ENCODE results near the gene ECEL1. TPM values are rescaled to one million over a fixed set of nuclear protein-coding genes. Genes with fewer than 3 reads are reported as not detected.

The ECEL1 gene
- total RNA-seq, 4 donors from 2014 or later, result 0.10 to 0.39 TPM; not detected in 2

GRCh38 chr2:232503809-232504323, 16.2 kb upstream of the ECEL1 start:
- TF ChIP-seq POLR2A (IDR thresholded peaks at IDR 0.05), result no peak
- TF ChIP-seq, protein P1, sequence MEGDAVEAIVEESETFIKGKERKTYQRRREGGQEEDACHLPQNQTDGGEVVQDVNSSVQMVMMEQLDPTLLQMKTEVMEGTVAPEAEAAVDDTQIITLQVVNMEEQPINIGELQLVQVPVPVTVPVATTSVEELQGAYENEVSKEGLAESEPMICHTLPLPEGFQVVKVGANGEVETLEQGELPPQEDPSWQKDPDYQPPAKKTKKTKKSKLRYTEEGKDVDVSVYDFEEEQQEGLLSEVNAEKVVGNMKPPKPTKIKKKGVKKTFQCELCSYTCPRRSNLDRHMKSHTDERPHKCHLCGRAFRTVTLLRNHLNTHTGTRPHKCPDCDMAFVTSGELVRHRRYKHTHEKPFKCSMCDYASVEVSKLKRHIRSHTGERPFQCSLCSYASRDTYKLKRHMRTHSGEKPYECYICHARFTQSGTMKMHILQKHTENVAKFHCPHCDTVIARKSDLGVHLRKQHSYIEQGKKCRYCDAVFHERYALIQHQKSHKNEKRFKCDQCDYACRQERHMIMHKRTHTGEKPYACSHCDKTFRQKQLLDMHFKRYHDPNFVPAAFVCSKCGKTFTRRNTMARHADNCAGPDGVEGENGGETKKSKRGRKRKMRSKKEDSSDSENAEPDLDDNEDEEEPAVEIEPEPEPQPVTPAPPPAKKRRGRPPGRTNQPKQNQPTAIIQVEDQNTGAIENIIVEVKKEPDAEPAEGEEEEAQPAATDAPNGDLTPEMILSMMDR (IDR thresholded peaks at IDR 0.05), result no peak
- no peak overlapping the region for H3K4me3 ChIP-seq (ENCODE audit: low read depth, poor library complexity, severe bottlenecking)
- DNase-seq (ENCODE audit: low spot score in 2 of 2), result no peak
- intact Hi-C loops (cut with DNase I; ENCODE audit: low total_unique reads), result no loop called here
- 18 to 33% methylated on average over 16 of the region's 16 CpGs for WGBS, 2 donors

DNA sequence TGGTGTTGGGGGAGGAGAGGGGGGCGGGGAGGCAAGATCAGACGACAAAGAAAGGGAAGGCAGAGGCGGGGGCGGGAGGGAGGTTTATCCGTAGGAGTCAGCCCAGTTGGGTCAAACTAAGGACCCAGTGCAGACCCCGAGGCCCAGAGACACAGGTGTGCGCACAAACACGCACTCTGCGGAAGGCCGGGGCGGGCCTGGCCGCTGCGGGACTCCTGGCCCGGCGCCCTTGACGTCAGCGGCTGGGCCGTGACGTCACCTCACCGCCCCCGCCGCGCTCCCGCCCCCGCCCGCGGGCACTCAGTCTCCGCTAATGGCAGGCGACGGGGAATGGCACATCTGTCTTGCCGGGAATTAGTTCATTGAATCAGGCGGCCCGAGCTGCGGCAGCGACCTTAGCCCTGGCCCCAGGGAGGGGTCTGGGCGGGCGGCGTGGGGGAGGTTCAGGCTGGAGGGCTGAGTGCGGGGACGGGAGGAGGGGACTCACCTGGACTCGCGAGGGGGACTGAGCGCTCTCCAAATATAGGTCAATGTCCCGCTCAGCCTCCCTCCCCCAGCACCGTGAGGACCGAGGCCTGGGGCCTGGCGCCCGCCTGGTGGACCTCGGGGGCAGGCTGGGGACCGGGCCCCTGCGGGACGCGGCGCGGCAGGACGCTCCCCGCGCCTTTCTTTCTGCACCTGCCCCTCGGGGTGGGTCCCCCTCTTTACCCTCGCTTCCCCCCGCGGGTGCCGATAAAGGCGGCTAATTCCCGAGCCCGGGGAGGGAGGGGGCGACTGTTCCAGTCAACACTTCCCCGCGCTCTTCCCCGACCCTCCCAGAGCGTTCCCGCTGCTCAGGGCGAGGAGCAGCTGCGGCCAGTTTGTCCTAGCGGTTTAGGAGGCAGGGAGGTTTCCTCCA, 15.5 kb upstream of the ECEL1 start:
- DNase-seq (ENCODE audit: low spot score in 2 of 2), result no peak
- no peak for TF ChIP-seq POLR2A (IDR thresholded peaks at IDR 0.05)
- TF ChIP-seq, protein P1 (IDR thresholded peaks at IDR 0.05), result no peak
- intact Hi-C loops (cut with DNase I; ENCODE audit: low total_unique reads), result no loop called here
- WGBS, 2 donors, result 0 to 5% methylated on average over 21 to 27 of the region's 75 CpGs
- no peak overlapping the region for H3K4me3 ChIP-seq (ENCODE audit: low read depth, poor library complexity, severe bottlenecking)

- H3K4me3 ChIP-seq (ENCODE audit: low read depth, poor library complexity, severe bottlenecking), result no peak overlapping the region
- TF ChIP-seq, protein P1 (IDR thresholded peaks at IDR 0.05), result no peak
- no peak for TF ChIP-seq POLR2A (IDR thresholded peaks at IDR 0.05)
- WGBS, 2 donors, result 17 to 23% methylated on average over 13 to 17 of the region's 21 CpGs
- intact Hi-C loops (cut with DNase I; ENCODE audit: low total_unique reads), result no loop called here
- no peak for DNase-seq (ENCODE audit: low spot score in 2 of 2)
Observed at GRCh38 chr2:232502511-232502910, 14.9 kb upstream of the ECEL1 start.

DNA sequence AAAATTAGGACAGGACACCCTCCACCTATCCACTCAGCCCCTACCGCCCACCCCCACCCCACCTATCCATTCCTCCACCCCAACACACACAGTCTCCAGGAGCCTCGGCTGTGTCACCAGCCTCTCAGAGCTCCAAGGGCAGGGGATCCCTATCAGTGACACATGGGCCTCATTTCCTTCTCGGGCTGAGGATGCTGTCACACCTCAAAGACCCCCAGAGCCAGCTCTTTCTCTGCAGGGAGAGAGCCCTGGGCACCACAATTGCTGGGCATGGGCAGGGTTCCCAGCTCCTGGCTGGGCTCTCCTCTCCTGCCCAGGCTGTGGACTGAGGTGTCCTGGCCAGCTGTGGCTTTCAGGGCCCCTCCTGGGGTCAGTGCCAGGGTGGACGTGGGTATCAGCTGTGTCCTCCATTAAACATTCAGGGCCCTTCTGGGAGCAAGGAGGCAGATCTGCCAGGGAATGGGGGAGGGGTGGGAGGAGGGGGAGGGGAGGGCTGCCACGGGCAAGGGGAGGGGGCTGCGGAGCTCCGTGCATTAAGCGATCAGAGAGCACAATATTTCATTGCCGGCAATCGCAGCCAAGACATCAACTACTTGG, 14.3 kb upstream of the ECEL1 start:
- WGBS, 2 donors, result 57 to 60% methylated on average over 10 of the region's 10 CpGs
- intact Hi-C loops (cut with DNase I; ENCODE audit: low total_unique reads), result no loop called here
- DNase-seq (ENCODE audit: low spot score in 2 of 2), result no peak

GRCh38 chr2:232501331-232501771, 13.7 kb upstream of the ECEL1 start:
- WGBS, 2 donors, result 55 to 67% methylated on average over 9 of the region's 9 CpGs
- DNase-seq (ENCODE audit: low spot score in 2 of 2), result no peak
- TF ChIP-seq POLR2A (IDR thresholded peaks at IDR 0.05), result no peak
- TF ChIP-seq, protein P1 (IDR thresholded peaks at IDR 0.05), result no peak
- H3K4me3 ChIP-seq (ENCODE audit: low read depth, poor library complexity, severe bottlenecking), result no peak overlapping the region
- intact Hi-C loops (cut with DNase I; ENCODE audit: low total_unique reads), result no loop called here

More for the DNA sequence above, 14.3 kb upstream of the ECEL1 start:
- no peak overlapping the region for H3K4me3 ChIP-seq (ENCODE audit: low read depth, poor library complexity, severe bottlenecking)
- no peak for TF ChIP-seq POLR2A (IDR thresholded peaks at IDR 0.05)
- TF ChIP-seq, protein P1 (IDR thresholded peaks at IDR 0.05), result no peak
